Stimulated activated CD4-positive, alpha-beta T cell treated with anti-CD3 and anti-CD28 coated beads, Interleukin-12 subunit alpha, Interleukin-12 subunit beta, amount 100 ng/mL, for 4 hours (primary cell): ENCODE measurements around the gene PRKCE.
A peak's percentile ranks its signal among the peaks of the same experiment; 100 is the strongest.

ENCODE experiments used
- DNase-seq: peaks from one replicate; pipeline ENCODE4 v3.0.0-alpha.2; 2020

Gene PRKCE

GRCh38 chr2:45651415-45652089, at the start of gene PRKCE:
PRKCE (plus strand) TSS chr2:45651675.
- DNase-seq: peak; percentile 59

GRCh38 chr2:45602624-45603023, 48.9 kb upstream of the PRKCE start:
- DNase-seq: no peak

- DNase-seq: no peak
Measured at GRCh38 chr2:45605116-45605515, 46.4 kb upstream of the PRKCE start.

GRCh38 chr2:45606796-45607195, 44.7 kb upstream of the PRKCE start:
- no peak for DNase-seq

- DNase-seq: no peak
Measured at GRCh38 chr2:45607701-45608100, 43.8 kb upstream of the PRKCE start.

- DNase-seq: peak; percentile 25
Measured at GRCh38 chr2:45610281-45611019, 41.0 kb upstream of the PRKCE start.

- peak; percentile 94 for DNase-seq
Measured at GRCh38 chr2:45611020-45611859, 40.2 kb upstream of the PRKCE start, which contains the start of gene SRBD1. SRBD1 (minus strand) TSS chr2:45611267; CDS start chr2:45605441, 5,826 bp downstream.

- no peak for DNase-seq
Measured at GRCh38 chr2:45612285-45612684, 39.2 kb upstream of the PRKCE start.

GRCh38 chr2:45612731-45613130, 38.7 kb upstream of the PRKCE start:
- DNase-seq: no peak

- no peak for DNase-seq
Measured at GRCh38 chr2:45614330-45614729, 37.1 kb upstream of the PRKCE start.

GRCh38 chr2:45614871-45615415, 36.5 kb upstream of the PRKCE start:
- no peak for DNase-seq

GRCh38 chr2:45616658-45617411, 34.6 kb upstream of the PRKCE start:
- DNase-seq: no peak

- DNase-seq: no peak
Measured at GRCh38 chr2:45617496-45617895, 34.0 kb upstream of the PRKCE start.

- no peak for DNase-seq
Measured at GRCh38 chr2:45622336-45623075, 29.0 kb upstream of the PRKCE start.

GRCh38 chr2:45623098-45623497, 28.4 kb upstream of the PRKCE start:
- DNase-seq: no peak

- no peak for DNase-seq
Measured at GRCh38 chr2:45625824-45626223, 25.7 kb upstream of the PRKCE start.

GRCh38 chr2:45626387-45627221, 24.9 kb upstream of the PRKCE start:
- DNase-seq: no peak

GRCh38 chr2:45627911-45628310, 23.6 kb upstream of the PRKCE start:
- no peak for DNase-seq

- no peak for DNase-seq
Measured at GRCh38 chr2:45629971-45630370, 21.5 kb upstream of the PRKCE start.

- DNase-seq: no peak
Measured at GRCh38 chr2:45631319-45631718, 20.2 kb upstream of the PRKCE start.

- DNase-seq: no peak
Measured at GRCh38 chr2:45631955-45632354, 19.5 kb upstream of the PRKCE start.
